Dendritic cell treated with granulocyte-macrophage colony-stimulating factor and Interleukin-4, amounts not matched to agents 40 ng/mL and 50 ng/mL, for 4 days (primary cell): ENCODE data around the gene PTCH1.

ENCODE experiments used
- H3K27ac Mint-ChIP-seq: one replicate; pipeline ENCODE4 v1.8.0; 2022; ENCODE audit warnings: mild to moderate bottlenecking, mixed read lengths
- H3K27me3 Mint-ChIP-seq: one replicate; pipeline ENCODE4 v1.8.0; 2022; ENCODE audit warnings: mild to moderate bottlenecking, mixed read lengths
- H3K36me3 Mint-ChIP-seq: one replicate; pipeline ENCODE4 v1.8.0; 2022; ENCODE audit warnings: low read depth, mixed read lengths
- H3K4me1 Mint-ChIP-seq: one replicate; pipeline ENCODE4 v1.8.0; 2022; ENCODE audit warnings: low read depth, mixed read lengths
- H3K4me3 Mint-ChIP-seq: one replicate; pipeline ENCODE4 v1.8.0; 2022; ENCODE audit warnings: mild to moderate bottlenecking, moderate library complexity, mixed read lengths
- H3K9me3 Mint-ChIP-seq: one replicate; pipeline ENCODE4 v1.8.0; 2022; ENCODE audit warnings: mixed read lengths
- intact Hi-C: fragments of 100-400 bp; cut with micrococcal nuclease; formaldehyde crosslinking; loops from one replicate; pipeline ENCODE4 v1.15.0; 2022

The PTCH1 gene

DNA sequence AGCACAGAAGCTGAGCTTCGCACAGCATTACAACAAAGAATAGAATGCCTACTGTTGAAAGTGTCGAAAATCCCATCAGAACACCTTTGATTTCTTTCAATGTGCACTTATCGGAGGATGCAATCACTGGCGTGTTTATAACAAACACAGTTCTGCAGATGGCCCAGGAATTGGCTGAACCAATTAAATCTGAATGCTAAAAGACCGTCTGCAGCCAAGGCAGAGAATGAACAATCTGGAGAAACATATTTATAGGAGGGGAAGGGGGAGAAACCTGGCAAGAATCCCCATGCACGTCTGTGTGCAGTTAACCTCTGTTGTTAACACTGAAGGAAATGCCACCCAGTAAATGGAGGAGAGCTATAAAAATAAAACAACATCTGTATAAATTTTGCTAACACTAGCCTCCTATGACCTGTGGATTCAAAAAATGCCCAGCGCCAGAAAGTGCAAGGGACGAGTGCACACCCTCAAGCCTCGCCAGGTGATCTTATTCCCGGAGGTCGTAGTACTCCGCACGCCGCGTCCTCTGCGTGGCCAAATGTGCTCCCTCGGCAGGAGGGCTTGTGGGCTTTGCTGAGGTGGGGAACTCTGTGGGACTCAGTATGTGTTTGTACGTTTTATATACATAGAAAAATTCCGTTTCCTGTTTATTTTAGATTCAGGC, 56.8 kb downstream of the PTCH1 start:
- H3K4me3 Mint-ChIP-seq = no peak overlapping the region
- intact Hi-C loops = no loop called here
- no peaks in the 10 kb centered on the region for H3K9me3 Mint-ChIP-seq
- H3K4me1 Mint-ChIP-seq = peaks cover 15% of the 10 kb centered on the region
- H3K27me3 Mint-ChIP-seq = peaks cover 70% of the 10 kb centered on the region
- H3K27ac Mint-ChIP-seq = no peak overlapping the region
- no peaks in the 10 kb centered on the region for H3K36me3 Mint-ChIP-seq

- Mint-ChIP-seq H3K36me3 (no peaks in the 10 kb centered on the region), H3K27ac (no peak overlapping the region), H3K4me1 (peaks cover 15% of the 10 kb centered on the region), H3K4me3 (no peak overlapping the region), H3K9me3 (no peaks in the 10 kb centered on the region), H3K27me3 (peaks cover 65% of the 10 kb centered on the region)
- intact Hi-C loops = no loop called here
Measured at GRCh38 chr9:95459178-95459577, 57.6 kb downstream of the PTCH1 start.

- Mint-ChIP-seq H3K36me3 (no peaks in the 10 kb centered on the region), H3K4me1 (peaks cover 15% of the 10 kb centered on the region), H3K27me3 (peaks cover 62% of the 10 kb centered on the region), H3K9me3 (no peaks in the 10 kb centered on the region), H3K4me3 (no peak overlapping the region), H3K27ac (no peak overlapping the region)
- intact Hi-C loops = no loop called here
Measured at GRCh38 chr9:95458666-95459065, 58.1 kb downstream of the PTCH1 start.

GRCh38 chr9:95457769-95458168, 59.0 kb downstream of the PTCH1 start:
- Mint-ChIP-seq H3K4me3 (no peak overlapping the region), H3K27ac (no peak overlapping the region), H3K27me3 (peaks cover 54% of the 10 kb centered on the region), H3K9me3 (no peaks in the 10 kb centered on the region), H3K4me1 (peaks cover 8% of the 10 kb centered on the region), H3K36me3 (no peaks in the 10 kb centered on the region)
- intact Hi-C loops = no loop called here

- Mint-ChIP-seq H3K4me3 (no peak overlapping the region), H3K9me3 (no peaks in the 10 kb centered on the region), H3K27ac (no peak overlapping the region), H3K36me3 (no peaks in the 10 kb centered on the region), H3K27me3 (peaks cover 38% of the 10 kb centered on the region), H3K4me1 (no peaks in the 10 kb centered on the region)
- intact Hi-C loops = no loop called here
Measured at GRCh38 chr9:95455714-95456113, 61.1 kb downstream of the PTCH1 start.

- Mint-ChIP-seq H3K4me1 (no peaks in the 10 kb centered on the region), H3K36me3 (no peaks in the 10 kb centered on the region), H3K9me3 (no peaks in the 10 kb centered on the region), H3K27me3 (peaks cover 31% of the 10 kb centered on the region), H3K4me3 (no peak overlapping the region), H3K27ac (no peak overlapping the region)
- intact Hi-C loops = no loop called here
Measured at GRCh38 chr9:95452176-95452575, 64.6 kb downstream of the PTCH1 start.

DNA sequence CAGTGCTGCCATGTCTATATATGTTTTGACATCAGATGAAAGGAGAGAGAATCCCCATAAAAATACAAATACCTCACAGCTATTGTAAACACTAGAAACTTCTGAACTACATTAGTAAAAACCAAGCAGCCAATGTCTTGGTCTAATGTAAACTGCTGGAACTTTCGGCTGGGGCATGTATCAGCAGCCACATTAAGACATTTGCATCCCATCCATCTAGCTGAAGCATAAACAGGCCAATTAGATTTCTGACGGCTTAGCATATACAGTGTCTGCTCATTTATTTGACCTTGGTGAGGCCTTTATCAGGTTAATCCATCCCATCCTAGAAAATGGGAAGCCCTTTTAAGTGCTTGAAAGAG, 65.7 kb downstream of the PTCH1 start:
- no peak overlapping the region for H3K27ac Mint-ChIP-seq
- H3K4me3 Mint-ChIP-seq = no peak overlapping the region
- no peaks in the 10 kb centered on the region for H3K9me3 Mint-ChIP-seq
- no peaks in the 10 kb centered on the region for H3K36me3 Mint-ChIP-seq
- peaks cover 27% of the 10 kb centered on the region for H3K27me3 Mint-ChIP-seq
- no peaks in the 10 kb centered on the region for H3K4me1 Mint-ChIP-seq
- intact Hi-C loops = no loop called here

DNA sequence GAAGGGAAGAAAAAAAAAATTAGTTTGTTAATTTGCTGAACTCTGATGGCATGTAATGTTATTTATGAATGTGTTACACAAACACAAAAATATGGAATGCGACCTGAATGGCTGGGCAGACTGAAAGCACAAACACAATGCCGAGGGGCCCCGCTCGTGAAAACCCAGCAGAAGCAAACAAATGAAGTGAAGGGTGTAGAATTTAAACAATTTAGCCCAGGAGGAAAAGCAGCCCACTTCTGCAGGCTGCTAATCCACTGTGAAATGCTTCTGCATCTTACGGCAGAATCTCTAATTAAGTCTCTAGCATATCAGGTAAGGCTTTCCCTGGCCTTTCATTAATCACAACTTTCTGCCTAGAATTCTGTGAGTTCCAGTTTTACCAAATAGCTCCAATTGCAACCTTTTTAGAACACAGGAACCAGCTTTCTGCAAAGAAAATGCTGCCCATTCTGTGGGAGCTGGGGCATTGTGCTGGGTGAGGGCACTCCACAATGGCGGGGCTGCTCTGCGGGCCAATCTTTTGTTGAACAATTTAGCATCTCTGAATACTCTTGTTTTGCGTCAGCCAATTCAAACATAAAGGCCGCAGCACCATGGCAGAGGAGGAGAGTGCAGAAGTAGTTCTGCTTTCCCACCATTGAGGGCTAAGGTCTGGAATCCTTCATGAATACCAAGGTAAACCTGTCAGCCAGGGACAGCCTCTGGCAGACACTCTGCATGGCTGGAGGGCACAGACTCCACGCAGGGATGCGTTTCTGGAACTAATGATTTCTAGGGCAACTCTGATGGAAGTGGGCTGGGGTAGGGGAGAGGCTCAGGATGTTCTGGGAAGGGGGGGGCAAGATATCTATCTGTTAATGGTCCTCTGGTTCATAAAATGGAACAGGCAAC, 66.4 kb downstream of the PTCH1 start:
- Mint-ChIP-seq H3K27me3 (peaks cover 24% of the 10 kb centered on the region), H3K4me3 (no peak overlapping the region), H3K27ac (no peak overlapping the region), H3K4me1 (no peaks in the 10 kb centered on the region), H3K9me3 (no peaks in the 10 kb centered on the region), H3K36me3 (no peaks in the 10 kb centered on the region)
- intact Hi-C loops = no loop called here

- H3K27me3 Mint-ChIP-seq = peaks cover 30% of the 10 kb centered on the region
- H3K9me3 Mint-ChIP-seq = no peaks in the 10 kb centered on the region
- intact Hi-C loops = no loop called here
- no peaks in the 10 kb centered on the region for H3K4me1 Mint-ChIP-seq
- no peaks in the 10 kb centered on the region for H3K36me3 Mint-ChIP-seq
- no peak overlapping the region for H3K27ac Mint-ChIP-seq
- H3K4me3 Mint-ChIP-seq = no peak overlapping the region
Measured at GRCh38 chr9:95449016-95449415, 67.8 kb downstream of the PTCH1 start.

DNA sequence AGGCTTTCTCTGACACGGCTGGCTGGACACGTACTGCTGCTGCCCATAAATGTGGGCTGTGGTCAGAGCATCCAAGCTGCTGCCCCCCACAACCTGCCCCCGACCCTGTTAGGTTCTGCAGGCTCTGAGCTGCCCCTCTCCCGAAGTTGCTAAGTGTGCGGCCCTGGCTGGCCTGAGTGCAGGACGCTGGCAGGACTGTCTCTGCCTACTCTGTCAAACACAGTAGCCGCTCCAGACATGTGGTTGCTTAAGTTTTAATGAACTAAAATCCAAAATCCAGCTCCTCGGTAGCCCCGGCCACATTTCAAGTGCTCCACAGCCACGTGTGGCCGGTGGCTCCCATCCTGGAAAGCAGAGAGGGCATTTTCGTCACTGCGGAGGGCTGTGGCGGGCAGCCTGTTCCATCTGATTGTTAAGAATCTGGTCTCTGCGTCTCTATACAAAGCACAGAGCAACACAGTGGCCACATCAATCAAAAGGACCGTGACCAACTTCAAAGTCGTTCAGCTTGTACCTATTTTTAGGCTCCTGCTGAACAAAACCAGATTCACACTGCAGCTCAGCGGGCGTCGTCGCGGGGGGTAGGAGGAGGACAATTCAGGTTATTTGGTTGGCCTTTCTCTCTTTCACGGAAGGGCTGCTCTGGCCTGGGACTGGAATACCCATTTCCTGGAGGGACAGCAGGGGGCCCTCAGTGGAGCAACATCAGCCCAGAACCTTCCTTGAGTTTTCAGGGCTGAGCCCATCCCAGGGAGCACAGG, 68.9 kb downstream of the PTCH1 start:
- no peak overlapping the region for H3K4me3 Mint-ChIP-seq
- no peaks in the 10 kb centered on the region for H3K36me3 Mint-ChIP-seq
- H3K4me1 Mint-ChIP-seq = no peaks in the 10 kb centered on the region
- intact Hi-C loops = no loop called here
- no peak overlapping the region for H3K27ac Mint-ChIP-seq
- H3K27me3 Mint-ChIP-seq = peaks cover 30% of the 10 kb centered on the region
- no peaks in the 10 kb centered on the region for H3K9me3 Mint-ChIP-seq

GRCh38 chr9:95446984-95447383, 69.8 kb downstream of the PTCH1 start:
- Mint-ChIP-seq H3K36me3 (no peaks in the 10 kb centered on the region), H3K4me3 (no peak overlapping the region), H3K9me3 (no peaks in the 10 kb centered on the region), H3K27me3 (peaks cover 30% of the 10 kb centered on the region), H3K4me1 (no peaks in the 10 kb centered on the region), H3K27ac (no peak overlapping the region)
- intact Hi-C loops = no loop called here

DNA sequence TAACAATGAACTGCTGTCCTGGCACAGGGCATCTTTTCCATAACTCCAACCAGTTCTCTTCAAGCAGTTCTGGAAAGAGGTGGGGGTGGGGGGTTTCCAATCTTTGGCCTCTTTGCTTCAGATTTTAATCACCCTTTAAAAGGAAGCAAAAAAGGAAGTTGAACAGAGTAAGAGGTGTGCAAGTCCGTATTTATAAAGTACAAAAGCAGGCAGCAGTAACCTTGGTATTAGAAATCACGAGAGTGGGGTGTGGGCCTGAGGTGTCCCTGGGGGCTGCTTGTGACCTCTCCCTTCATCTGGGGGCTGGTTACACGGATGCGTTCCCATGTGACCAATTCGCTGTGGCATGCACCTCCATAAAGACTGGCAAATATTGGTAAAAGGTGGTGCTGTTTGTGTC, 70.5 kb downstream of the PTCH1 start:
- H3K27me3 Mint-ChIP-seq = peaks cover 27% of the 10 kb centered on the region
- H3K4me1 Mint-ChIP-seq = no peaks in the 10 kb centered on the region
- H3K27ac Mint-ChIP-seq = no peak overlapping the region

DNA sequence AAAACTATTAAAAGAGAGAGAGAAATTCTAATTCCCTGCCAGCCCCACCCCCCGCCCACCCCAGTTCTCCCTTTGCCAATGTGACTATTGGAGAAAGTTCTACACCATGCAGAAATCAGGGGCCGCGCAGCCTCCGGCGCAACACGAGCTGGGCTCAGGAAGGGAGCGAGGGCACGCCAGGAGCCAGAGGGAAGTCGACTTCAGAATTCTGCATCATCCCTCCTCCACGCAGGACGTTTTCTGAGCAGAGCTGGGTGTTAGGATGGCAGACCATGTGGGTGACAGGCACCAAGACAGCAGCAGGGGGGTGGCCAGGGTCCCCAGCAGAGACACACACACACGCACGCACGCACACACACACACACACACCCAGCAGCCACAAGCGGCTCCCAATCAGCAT, 72.6 kb downstream of the PTCH1 start:
- H3K4me3 Mint-ChIP-seq = no peak overlapping the region
- H3K9me3 Mint-ChIP-seq = no peaks in the 10 kb centered on the region
- no peak overlapping the region for H3K27ac Mint-ChIP-seq
- H3K36me3 Mint-ChIP-seq = no peaks in the 10 kb centered on the region
- intact Hi-C loops = no loop called here
- H3K4me1 Mint-ChIP-seq = no peaks in the 10 kb centered on the region
- H3K27me3 Mint-ChIP-seq = peaks cover 23% of the 10 kb centered on the region

More for the DNA sequence above, 70.5 kb downstream of the PTCH1 start:
- intact Hi-C loops = no loop called here
- Mint-ChIP-seq H3K9me3 (no peaks in the 10 kb centered on the region), H3K36me3 (no peaks in the 10 kb centered on the region), H3K4me3 (no peak overlapping the region)

DNA sequence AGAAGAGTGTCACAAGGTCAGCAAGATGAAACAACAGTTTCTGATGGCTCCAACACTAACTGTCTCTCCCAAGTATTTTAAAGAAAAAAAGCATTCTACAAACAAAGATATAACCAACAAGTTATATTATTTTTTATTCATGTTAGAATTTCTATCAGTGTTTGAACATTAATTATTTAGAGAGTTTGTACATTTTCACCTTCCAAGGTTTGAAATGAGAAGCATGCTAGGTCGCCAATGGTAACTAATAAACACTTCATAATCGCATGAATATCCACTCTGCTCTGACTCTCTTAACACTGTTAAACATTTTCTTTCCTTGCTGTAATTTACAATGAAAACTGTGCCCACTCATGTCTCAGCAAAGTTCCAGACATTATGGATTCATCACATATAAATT, 73.5 kb downstream of the PTCH1 start:
- peaks cover 19% of the 10 kb centered on the region for H3K27me3 Mint-ChIP-seq
- H3K9me3 Mint-ChIP-seq = no peaks in the 10 kb centered on the region
- no peaks in the 10 kb centered on the region for H3K36me3 Mint-ChIP-seq
- no peak overlapping the region for H3K4me3 Mint-ChIP-seq
- intact Hi-C loops = no loop called here
- H3K27ac Mint-ChIP-seq = no peak overlapping the region
- no peaks in the 10 kb centered on the region for H3K4me1 Mint-ChIP-seq
